Muscle of back (tissue), 11 donors: ENCODE measurements around the gene PTBP1. TPM values are rescaled to one million over a fixed set of nuclear protein-coding genes. Genes with fewer than 3 reads are reported as not detected.
A peak's percentile ranks its signal among the peaks of the same experiment; 100 is the strongest.

Experiments
- DNase-seq, 3 donors: peaks; one replicate each; pipeline versions ENCODE4 v3.0.0 to v3.0.0-alpha.2; 2013
- polyA plus RNA-seq, 10 donors: library from polyadenylated mRNA; unstranded; fragments of 120-200 nt; gene quantifications; one replicate each; pipeline ENCODE4 v1.2.1, GENCODE V29; 2013; ENCODE audit not compliant: insufficient read length in 10 of 10

PTBP1 gene
- polyA plus RNA-seq, 10 donors: 127 to 230 (median 138) TPM

DNA sequence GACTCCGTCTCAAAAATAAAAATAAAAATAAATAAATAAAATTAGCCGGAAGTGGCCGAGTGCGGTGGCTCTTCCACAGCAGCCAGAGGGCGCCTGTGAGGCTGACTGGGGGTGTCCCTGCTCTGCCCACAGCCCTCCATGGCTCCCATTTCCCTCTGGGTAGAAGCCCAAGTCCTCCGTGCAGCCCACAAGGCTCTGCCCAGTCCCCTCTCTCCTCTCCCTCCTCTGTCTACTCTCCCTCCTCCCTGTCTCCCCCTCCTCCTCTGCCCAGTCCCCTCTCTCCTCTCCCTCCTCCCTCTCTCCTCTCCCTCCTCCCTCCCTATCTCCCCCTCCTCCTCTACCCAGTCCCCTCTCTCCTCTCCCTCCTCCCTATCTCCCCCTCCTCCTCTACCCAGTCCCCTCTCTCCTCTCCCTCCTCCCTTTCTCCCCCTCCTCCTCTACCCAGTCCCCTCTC lies 25.9 kb upstream of the PTBP1 start:
- DNase-seq: no peak

DNA sequence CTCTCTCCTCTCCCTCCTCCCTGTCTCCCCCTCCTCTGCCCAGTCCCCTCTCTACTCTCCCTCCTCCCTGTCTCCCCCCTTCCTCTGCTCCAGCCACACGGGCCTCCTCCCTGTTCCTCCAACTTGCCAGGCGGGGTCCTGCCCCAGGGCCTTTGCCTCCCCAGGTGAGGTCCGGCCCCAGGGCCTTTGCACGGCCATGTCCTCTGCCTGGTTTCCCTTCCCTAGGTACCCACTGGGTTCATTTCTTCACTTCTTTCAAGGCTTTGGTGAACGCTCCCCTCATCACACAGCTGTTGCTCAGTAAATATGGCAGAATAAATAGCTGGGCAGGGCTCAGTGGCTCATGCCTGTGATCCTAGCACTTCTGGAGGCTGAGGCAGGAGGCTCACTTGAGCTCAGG lies 25.2 kb upstream of the PTBP1 start:
- DNase-seq: no peak

GRCh38 chr19:772730-773436 lies 24.4 kb upstream of the PTBP1 start:
- no peak for DNase-seq

- no peak for DNase-seq
These were observed 20.7 kb upstream of the PTBP1 start for GRCh38 chr19:776549-776948.

GRCh38 chr19:778910-779653 lies 18.2 kb upstream of the PTBP1 start:
- DNase-seq: peak in 2 of 3 donors; percentile 71 to 80

DNA sequence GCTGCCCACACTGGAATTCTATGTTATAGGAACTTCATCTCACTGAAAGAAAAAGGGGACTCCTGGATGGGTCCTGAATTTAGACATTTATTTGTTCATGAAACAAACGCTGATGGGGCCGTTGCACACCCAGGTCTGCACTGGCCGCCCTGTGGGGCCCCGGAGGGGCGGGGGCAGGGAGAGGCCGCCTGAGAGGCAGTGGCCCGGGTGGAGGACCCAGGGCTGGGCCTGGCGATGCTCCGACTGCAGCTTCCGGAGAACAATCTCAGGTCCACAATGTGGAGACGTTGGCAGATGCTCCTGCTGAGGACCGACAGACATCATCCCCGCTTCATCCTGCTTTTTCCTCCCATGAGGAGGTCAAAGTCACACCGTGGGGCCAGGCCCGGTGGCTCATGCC lies 16.3 kb upstream of the PTBP1 start:
- DNase-seq: no peak

- no peak for DNase-seq
These were observed 15.5 kb upstream of the PTBP1 start for GRCh38 chr19:781800-782184.

DNA sequence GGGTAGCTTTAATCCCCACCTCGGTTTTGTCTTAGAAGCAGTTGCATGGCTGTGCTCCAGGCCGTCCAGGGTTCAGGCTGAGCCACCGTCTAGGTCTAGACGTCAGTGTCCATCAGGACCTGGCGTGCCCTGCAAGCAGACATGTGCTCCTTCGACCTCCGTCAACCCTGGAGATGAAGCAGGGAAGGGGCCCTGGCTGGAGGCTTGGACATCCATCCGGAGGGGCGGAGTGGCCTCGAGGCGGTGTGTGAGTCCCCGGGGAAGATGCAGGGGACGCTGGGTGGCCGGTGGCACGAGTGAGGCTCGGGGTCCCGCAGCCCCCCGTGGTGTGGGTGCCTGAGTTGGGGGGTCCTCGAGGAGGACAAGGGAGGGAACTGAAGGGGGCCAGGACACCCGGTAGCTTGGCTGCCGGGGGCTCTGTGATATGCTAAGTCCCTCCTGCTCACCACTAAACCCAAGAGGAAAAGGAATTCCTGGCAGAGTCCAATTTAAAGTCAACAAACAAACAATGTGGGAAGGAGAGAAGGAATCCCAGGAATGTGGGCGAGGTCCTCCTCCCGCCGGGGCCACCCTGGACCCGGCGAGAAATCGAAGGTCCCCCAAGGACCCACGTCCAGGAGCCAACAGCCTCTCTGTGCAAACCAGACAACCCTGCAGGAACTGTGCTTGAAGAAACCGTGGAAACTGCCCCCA lies 14.9 kb upstream of the PTBP1 start:
- DNase-seq: no peak

GRCh38 chr19:782878-783668 lies 14.2 kb upstream of the PTBP1 start:
- DNase-seq: no peak

DNA sequence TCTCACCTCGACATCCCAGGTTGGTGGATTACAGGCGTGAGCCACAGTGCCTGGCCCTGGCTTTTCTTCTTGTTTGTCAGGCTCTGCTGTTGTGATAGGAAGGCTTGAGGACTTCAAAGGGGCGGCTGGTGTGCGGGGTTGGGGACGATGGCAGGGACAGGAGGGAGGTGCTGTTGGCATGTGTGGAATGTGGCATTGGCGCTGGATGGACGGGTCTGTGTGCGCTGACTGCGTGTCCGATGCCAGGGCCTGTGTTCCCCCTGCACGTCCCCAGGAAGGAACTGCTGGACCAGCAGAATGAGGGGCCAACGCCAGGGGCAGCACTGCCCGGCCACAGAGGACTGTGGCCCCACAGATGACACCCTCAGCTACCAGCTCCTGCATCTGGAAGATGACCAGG lies 12.7 kb upstream of the PTBP1 start:
- DNase-seq: no peak

- DNase-seq: no peak
These were observed 9.7 kb upstream of the PTBP1 start for GRCh38 chr19:787536-787935.

DNA sequence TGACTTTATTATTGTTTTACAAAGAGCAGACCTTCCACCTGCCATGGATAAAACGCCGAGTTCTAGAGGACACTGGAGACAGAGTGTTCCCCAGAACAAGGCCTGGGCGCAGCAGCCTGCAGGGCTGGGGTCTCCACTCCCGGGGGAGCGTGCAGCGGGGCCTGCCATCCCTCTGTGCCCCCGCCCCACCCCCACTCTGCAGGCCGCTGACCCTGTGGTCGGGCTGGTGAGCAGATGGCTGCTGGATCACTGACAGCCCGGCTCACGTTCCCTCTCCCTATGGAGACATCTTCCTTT lies 8.6 kb upstream of the PTBP1 start:
- DNase-seq: no peak

DNA sequence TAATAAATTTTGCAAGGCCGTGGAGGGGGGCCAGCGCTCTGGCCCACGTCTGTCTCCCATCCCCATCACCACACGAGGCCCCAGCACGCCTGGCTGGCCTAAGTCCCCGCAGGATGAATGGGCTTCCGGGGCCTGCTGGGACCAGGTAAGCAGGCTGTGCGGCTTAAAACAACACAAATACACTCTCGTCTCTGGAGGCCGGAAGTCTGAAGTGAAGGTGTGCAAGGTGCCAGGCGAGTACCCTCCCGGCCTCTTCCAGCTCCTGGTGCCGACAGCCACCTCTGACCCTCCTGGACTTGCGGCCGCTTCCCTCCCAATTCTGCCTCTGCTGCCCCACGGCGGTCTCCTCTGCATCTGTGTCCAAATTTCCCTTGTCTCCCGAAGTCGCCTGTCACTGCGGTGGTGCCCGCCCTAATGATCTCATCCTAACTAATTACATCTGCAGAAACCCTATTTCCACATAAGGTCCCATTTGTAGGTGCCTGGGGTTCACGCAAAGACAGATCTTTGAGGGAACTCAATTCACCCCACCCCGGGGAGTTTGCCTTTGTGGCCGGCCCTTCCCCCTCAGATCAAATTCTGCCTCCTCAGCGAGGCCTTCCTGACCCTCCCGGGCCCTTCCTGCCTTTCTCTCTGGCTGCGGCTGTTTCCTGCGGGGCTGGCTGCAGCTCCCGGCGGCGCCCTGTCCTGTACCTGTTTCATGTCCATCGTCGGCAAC lies 8.1 kb upstream of the PTBP1 start:
- peak in 1 of 3 donors; percentile 75 for DNase-seq

GRCh38 chr19:789701-790060 lies 7.6 kb upstream of the PTBP1 start:
- no peak for DNase-seq

DNA sequence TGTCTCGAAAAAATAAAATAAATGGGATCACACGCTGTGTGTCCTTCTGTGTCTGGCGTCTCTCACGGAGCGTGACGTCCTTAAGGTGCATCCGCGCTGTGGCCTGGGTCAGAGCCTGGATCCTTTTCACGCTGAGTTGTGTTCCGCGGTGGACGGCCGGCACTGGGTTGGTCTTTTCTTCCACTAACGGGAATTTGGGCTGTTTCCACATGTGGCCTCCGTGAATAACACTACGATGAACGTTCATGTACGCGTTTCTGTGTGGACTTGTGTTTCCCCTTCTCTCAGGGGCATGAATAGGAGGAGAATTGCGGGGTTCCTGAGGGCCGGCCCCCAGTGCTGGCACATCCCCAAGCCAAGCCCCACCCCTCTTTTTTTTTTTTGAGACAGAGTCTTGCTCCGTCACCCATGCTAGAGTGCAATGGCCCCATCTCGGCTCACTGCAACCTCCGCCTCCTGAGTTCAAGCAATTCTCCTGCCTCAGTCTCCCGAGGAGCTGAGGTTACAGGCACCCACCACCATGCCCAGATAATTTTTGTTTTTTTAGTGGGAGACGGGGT lies 6.2 kb upstream of the PTBP1 start:
- peak in 1 of 3 donors; percentile 24 for DNase-seq

DNA sequence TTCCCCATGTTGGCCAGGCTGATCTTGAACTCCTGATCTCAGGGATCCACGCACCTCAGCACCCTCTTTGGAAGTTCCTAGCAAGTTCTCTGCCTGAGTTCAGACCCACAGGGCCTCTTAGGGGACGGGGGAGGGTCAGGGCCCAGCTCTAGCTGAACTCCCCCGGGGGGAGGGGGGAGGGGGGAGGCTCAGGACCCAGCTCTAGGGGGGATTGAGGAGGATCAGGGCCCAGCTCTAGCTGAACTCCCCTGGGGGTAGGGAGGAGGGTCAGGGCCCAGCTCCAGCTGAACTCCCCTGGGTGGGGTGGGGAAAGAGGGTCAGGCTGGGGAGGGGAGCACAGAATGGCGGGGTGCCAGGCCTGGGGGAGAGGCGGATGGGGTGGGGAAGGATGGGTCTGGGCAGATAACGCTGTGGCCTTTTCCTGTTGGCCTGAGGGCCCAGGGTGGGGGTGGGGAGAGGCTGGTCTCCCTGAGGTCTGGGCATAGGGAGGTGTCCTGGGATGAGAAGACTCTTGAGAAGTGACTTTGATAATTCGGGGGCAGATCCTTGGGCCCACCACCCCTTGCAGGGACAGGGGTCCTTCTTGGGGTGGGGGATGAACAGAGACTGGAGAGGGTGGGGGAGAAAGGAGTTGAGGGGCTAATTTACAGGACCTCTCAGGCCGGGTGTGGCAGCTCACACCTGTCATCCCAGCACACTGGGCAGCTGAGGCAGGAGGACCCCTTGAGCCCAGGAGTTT lies 5.5 kb upstream of the PTBP1 start:
- DNase-seq: no peak

- peak in 1 of 3 donors; percentile 16 for DNase-seq
These were observed 4.9 kb upstream of the PTBP1 start for GRCh38 chr19:792306-792885.

GRCh38 chr19:793806-794205 lies 3.4 kb upstream of the PTBP1 start:
- DNase-seq: peak in 1 of 3 donors; percentile 11

DNA sequence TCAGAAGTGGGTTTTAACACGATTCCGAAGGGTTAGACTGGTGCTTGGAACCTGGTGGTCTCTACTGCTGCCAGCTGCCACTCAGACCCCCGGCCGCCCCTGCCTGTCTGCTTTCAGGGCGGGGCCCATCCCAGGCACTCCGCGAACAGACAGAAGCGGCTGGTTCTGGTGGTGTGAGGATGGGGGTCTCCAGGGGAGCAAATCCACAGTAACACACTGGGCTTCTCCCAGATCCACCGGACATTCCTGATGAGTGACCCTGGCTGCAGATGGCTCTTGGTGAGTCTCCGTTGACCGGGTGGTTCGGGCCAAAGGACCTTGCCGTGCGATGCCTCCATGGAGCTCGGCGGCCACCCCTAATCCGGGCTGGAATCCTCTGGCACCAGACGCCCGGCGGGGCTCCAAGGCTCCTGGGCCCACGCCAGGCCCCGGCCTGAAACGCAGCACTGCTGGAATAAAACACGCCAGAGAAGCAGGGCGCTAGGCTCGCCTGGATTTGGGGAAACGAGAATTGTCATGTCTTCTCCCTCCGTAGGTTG lies 2.1 kb upstream of the PTBP1 start:
- DNase-seq: peak in 1 of 3 donors; percentile 72
